ENCODE results near the gene NELFE. TPM values are rescaled to one million over a fixed set of nuclear protein-coding genes. Genes with fewer than 3 reads are reported as not detected.

The NELFE gene
- total and polyA plus RNA-seq, 2 of the 13 experiments (the other 11 are each of a cell fraction or from before 2014, with no cell fraction given): 51.3 to 69.8 TPM

GRCh38 chr6:31952140-31952805, 6.5 kb downstream of the NELFE start (continued):
- TF ChIP-seq ZNF18 (CRISPR knock-in tag; IDR thresholded peaks at IDR 0.05; ENCODE audit: insufficient replicate concordance) (no peak), MTF2 (CRISPR knock-in tag; IDR thresholded peaks at IDR 0.05; ENCODE audit: borderline replicate concordance) (no peak), ZNF615 (CRISPR knock-in tag; IDR thresholded peaks at IDR 0.05; ENCODE audit: borderline replicate concordance) (no peak), SETDB1 (CRISPR knock-in tag; IDR thresholded peaks at IDR 0.05; ENCODE audit: borderline replicate concordance) (no peak), LBX2 (CRISPR knock-in tag; IDR thresholded peaks at IDR 0.05; ENCODE audit: borderline replicate concordance) (no peak), ZFP36L1 (CRISPR knock-in tag; IDR thresholded peaks at IDR 0.05) (no peak), KLF13 (CRISPR knock-in tag; IDR thresholded peaks at IDR 0.05) (no peak), ZFX (CRISPR knock-in tag; IDR thresholded peaks at IDR 0.05; ENCODE audit: low read depth) (no peak), ZHX2 (IDR thresholded peaks at IDR 0.05; ENCODE audit: low read depth) (no peak), ZHX2 (CRISPR knock-in tag; IDR thresholded peaks at IDR 0.05; ENCODE audit: borderline replicate concordance) (no peak), AGO1 (IDR thresholded peaks at IDR 0.05; ENCODE audit: low read depth, low read length, poor library complexity, severe bottlenecking) (no peak), FOXP4 (CRISPR knock-in tag; IDR thresholded peaks at IDR 0.05) (no peak), RFX1 (IDR thresholded peaks at IDR 0.05) (no peak), FOXO1 (CRISPR knock-in tag; IDR thresholded peaks at IDR 0.05) (no peak), DDIT3 (CRISPR knock-in tag; IDR thresholded peaks at IDR 0.05) (no peak), ETV6 (CRISPR knock-in tag; conservative IDR thresholded peaks at IDR 0.05) (no peak), ZNF746 (CRISPR knock-in tag; IDR thresholded peaks at IDR 0.05) (no peak), TARDBP (CRISPR knock-in tag; IDR thresholded peaks at IDR 0.05) (0 out of 2 replicates have a peak, but pooled peaks have one; percentile 57), ARNT (IDR thresholded peaks at IDR 0.05) (no peak), ZNF703 (CRISPR knock-in tag; IDR thresholded peaks at IDR 0.05; ENCODE audit: borderline replicate concordance) (no peak)
